DMS153 treated with DMSO at 0.1 percent for 48 hours (cell line): ENCODE results near the gene HMOX2.

ENCODE experiments used
- DNase-seq: peaks from one replicate; lab custom pipeline; 2025; ENCODE audit not compliant: unreplicated experiment; lab: John Stamatoyannopoulos, UW

HMOX2 gene

DNA sequence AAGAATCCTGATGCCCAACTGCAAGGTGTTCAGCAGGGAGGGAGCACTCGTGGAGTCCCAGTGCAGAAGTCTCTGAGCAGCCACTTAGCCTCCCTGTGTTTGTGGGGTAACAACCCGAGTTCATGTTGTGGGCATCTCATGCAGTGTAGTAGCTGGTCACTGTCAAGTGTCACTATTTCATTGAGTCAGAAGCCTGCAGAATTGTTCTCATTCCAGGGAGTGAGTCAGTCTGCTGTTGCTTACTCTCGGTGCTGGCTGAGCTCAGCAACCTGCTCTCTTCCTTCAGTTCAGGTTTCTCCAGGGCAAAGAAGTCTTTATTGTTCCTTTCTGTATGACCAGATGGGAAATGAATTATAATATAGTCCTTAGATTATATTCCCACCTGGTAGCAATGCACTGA lies 24.1 kb downstream of the HMOX2 start:
- no peak for DNase-seq

DNA sequence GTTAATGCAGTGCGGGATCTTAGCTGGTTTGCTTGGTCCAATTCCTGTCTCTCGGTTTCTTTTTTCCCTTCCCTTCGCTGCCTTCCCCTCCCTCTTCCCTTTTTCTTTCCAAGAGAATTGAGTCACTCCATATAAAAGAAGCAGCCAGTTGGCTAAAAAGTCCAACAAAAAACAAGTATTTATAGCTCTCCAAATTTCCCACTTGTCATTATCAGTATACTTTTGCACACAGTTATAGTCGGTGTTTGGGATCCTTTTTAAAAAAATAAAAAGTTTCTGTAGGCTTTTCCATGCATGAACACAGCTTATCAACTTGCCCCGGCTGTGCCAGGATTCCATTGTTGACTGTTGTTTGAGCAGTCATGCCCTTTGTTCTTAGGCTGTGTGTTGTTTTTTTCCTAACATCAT lies 24.9 kb downstream of the HMOX2 start:
- DNase-seq, result no peak

DNA sequence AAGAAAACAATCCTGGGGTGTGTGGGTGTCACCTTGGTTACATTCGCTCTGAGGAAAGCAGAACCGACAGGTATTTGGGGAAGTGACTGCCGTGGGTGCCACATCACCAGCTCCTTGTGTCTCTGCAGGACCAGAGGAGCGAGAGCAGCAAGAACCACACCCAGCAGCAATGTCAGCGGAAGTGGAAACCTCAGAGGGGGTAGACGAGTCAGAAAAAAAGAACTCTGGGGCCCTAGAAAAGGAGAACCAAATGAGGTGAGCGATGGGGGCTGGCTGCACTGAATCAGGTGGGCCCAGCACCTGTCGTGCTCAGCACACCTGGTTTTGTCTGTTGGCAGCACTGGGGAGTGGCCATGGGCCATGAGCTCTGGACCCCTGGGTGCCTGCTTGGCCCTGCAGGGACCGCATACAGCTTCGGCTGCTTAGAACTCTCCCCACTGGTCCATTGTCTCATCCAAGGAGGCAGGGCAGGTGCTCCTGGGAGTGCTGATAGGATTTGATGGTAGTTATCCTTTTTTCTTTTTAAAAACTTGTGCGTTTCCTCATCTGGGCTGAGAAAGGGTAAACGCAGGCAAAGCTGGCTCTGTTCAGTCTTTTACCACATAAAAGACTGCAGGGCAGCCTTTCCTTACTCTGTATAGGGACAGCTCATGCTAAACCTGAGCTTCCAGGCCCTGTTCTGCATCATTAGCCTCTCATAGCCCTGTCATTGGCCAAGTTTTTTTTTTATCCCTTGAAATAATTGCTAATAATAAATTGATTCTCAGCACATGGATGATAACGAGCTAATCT lies 29.4 kb downstream of the HMOX2 start:
- no peak for DNase-seq

DNA sequence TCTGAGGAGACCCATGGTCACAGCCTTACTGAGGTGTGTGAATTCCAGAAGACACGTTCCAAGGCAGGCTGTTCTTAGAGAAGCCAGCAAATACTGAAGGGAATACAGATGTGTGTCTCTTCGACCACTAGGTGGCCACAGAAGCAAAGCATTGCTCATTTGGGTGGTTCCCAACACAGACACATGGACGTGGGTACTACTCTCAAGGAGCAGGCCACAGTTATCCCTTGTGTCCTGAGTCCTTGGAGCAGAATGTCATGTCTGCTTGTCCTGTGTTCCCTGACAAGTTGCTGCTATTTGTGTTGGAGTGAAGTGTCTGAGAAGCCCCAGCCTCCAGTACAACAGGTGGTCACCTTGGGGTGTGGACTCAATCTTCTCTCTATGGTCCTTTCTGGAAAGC lies 30.3 kb downstream of the HMOX2 start:
- DNase-seq, result peak; percentile 42

DNA sequence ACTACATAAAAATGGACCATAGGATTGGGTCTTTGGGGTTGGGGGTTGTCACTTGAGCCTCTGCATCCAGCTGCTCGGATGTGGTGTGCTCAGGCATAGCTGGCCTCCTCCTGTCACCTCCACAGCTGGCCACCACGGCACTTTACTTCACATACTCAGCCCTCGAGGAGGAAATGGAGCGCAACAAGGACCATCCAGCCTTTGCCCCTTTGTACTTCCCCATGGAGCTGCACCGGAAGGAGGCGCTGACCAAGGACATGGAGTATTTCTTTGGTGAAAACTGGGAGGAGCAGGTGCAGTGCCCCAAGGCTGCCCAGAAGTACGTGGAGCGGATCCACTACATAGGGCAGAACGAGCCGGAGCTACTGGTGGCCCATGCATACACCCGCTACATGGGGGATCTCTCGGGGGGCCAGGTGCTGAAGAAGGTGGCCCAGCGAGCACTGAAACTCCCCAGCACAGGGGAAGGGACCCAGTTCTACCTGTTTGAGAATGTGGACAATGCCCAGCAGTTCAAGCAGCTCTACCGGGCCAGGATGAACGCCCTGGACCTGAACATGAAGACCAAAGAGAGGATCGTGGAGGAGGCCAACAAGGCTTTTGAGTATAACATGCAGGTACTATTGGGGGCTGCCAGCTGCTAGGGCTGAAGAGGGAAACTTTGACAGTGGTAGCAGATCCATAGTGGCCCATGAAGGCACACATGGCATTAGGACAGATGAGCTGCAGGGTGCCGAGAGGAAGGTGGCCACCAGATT lies 31.6 kb downstream of the HMOX2 start:
- no peak for DNase-seq

DNA sequence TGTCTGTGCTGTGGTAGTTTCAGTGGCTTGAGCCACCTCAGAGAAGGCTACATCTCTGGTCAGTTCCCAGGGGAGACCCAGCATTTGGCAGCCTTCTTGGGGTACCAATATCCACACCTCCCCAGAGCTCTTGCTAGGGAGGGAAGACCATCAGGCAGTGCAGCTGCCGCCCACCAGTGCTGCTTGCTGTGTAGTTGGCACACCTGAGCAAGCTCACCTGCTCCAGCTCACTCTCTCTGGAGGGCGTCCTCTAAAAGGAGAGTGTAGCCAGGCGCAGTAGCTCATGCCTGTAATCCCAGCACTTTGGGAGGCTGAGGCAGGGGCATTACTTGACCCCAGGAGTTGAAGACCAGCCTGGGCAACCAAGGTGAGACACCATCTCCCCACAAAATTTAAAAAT lies 32.6 kb downstream of the HMOX2 start:
- no peak for DNase-seq

DNA sequence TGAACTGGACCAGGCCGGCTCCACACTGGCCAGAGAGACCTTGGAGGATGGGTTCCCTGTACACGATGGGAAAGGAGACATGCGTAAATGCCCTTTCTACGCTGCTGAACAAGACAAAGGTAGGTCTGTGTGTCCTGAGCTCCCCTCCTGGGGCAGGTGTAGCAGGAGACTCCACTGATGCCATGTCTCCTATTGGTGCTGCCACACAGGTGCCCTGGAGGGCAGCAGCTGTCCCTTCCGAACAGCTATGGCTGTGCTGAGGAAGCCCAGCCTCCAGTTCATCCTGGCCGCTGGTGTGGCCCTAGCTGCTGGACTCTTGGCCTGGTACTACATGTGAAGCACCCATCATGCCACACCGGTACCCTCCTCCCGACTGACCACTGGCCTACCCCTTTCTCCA lies 33.2 kb downstream of the HMOX2 start:
- DNase-seq, result no peak

DNA sequence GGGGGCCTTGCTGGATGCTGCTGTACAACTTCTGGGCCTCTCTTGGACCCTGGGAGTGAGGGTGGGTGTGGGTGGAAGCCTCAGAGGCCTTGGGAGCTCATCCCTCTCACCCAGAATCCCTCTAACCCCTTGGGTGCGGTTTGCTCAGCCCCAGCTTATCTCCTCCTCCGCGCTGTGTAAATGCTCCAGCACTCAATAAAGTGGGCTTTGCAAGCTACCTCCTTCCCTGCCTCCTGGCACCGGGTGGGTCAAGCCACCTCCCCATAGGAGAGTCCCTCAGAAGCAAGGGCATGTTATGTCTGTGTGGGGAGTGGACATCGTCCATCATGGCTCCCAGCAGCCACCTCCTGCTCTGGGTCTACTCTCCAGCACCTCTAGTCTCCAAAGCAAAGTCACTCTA lies 33.9 kb downstream of the HMOX2 start:
- no peak for DNase-seq

DNA sequence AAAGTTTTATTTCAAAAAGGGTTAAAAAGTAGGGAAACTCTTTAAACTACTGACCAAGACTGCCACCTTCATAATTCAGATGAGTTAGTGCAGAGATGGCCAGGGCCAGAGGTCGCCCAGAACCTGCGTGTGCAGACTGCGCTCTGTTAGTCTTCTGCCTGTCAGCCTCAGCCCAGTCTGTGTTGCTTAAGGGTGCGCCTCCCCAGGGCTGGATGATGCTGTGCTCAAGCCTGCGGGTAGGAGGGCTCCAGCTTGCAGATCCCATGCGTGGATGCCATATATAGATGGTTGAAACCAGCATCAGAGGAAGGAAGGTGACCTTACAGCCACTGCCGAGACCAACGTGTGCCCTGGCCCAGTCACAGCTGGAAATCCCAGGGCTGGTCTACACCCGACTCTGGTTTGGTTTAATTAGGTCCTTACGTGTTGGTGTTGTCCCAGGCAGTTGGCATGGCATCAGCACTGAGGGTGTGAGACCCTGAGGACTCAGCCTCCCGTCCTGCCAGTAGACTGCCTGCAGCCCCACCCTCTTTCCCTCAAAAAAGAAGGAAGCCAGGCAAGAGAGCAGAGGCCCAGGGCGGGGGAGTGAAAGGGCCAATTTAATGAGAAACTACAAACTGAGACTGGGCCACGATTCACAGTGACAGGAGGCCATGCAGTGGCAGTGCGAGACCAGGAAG lies 34.7 kb downstream of the HMOX2 start:
- no peak for DNase-seq

DNA sequence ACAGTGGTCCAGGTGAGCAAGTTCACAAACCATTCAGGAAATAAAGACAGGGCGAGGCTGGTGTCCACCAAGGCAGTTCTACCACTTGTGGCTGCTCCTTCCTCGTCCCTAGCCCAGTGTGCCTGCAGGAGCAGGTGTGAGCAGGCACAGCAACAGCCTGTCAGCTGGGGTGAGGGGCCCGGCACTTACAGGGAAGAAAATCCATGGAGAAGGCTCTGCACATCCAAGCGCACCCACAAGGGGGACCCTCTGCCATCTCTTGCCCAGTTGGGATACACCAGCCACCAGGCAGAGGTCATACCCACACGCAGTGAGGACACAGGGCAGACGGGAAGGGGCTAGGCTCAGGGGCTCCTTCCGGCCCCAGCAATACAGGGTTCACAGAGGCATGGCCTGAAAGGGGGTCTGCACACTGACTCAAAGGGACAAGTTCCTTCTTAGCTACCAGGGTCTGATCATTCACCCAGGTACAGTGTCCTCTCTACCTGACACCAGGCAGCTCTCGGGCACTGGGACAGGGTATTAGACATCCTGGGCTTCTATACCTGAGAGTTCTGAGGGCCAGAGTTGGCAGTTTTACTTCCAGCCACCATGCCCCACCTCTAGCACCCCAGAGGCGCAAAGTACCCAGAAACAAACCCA lies 35.4 kb downstream of the HMOX2 start:
- DNase-seq, result peak; percentile 0

DNA sequence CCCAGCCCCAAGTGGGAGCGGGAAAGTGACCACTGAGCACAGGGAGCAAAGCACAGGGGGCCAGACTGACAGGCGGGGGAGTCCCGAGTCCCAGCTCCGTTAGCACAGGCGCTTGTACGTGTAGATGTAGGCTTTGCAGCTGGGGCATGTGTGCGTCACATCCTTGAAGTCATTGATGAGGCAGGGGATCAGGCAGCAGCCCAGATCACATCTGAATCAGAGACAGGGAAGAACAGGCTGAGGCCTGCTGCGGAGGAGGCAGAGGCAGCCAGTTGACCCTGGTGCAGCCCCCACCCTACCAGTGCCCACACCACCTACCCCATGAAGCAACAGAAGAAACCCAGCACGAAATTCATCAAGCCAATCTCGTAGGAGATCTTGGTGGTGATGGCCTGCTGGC lies 36.3 kb downstream of the HMOX2 start:
- DNase-seq, result no peak

DNA sequence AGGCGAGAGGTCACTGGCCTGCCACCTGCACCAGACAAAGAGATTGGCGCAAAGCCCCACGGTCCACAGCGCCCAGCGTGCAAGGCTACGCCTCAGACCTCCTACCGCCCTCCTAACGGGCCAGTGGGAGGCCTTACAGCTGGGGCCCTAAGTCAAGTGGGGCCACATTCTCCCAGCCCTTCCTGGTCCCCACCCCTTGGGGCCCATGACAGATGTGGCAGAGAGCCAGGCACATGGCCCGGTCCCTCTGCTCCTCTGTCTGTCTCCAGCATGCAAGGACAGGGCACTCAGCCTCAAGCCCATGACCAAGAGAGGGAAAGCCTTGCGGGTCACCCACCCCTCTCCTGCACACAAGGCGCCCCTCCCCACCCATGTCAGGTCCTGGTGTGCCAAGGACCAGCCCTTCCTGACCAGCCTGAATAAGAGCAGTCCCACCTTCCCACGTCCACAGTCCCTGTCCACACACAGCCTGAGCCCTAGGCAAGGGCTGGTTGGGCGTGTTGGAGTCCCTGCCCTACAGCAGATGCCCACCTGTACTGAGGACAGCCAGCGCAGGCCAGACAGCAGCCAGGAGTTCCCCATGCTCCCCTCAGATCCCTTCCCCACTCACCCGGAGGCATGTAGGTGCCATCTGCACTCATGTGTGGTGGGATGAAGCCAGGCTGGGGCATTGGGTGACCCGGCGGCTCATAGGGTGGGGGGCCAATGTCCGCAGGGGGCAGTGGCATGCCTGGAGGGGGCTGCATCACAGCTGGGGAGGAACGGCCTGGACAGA lies 37.1 kb downstream of the HMOX2 start:
- no peak for DNase-seq

DNA sequence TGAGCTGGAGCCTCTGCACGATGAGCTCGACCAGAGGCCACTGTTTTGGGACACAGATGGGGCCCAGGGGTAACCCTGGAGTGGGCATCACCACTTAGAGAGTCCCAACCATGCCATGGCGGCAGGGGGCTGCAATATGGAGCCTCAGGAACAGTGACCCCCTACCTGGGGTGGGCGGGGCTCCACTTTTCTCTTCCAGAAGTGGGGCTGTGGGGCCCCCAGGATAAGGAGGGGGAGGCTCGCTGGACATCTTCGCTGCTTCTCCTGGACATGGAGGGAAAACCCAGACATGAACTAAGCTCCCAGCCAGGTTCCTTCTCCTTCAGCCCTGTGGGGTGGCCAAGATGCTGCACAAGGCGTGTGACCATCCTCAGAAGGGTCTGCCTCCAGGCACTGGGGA lies 37.7 kb downstream of the HMOX2 start:
- DNase-seq, result no peak

DNA sequence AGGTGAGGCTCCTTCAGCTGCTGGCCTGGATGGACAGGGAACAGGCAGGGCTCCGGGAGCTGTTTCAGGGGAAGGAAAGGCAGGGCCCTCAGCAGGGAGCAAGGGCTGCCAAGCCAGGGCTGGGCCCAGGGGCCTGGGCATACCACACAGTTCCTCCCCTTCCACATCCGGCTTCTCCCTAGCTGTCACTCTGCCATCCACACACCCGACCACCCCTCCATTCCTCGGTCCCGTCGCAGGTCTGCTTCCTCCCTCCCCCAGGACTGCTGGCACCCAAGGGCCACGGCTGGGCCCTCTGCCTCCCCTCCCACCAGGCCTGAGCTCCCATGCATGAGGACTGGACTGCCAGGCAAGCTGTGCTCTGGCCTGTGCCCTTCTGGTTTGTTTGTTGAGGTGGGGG lies 38.4 kb downstream of the HMOX2 start:
- DNase-seq, result no peak

DNA sequence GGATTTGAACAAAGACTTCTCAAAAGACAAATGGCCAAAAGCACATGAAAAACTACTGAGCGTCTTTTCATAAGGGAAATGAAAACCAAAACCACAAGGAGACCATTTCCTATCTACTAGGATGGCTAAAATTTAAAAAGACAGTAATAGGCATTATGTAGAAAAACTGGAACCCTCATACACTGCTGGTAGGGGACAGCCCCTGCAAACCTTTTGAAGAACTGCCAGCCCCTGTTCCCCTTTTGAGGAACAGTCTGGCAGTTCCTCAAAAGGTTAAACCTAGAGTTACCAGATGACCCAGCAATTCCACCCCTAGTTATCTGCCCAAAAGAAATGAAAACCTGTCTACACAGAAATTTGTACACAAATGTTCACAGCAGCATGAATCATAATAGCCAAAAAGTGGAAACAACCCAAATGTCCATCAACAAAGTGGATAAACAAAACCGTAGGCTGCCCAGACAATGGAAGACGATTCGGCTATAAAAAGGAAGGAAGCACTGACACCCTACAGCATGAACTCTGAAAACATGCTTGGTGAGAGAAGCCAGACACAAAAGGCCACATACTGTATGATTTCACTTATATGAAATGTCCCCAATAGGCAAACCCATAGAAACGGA lies 39.5 kb downstream of the HMOX2 start:
- DNase-seq, result no peak

DNA sequence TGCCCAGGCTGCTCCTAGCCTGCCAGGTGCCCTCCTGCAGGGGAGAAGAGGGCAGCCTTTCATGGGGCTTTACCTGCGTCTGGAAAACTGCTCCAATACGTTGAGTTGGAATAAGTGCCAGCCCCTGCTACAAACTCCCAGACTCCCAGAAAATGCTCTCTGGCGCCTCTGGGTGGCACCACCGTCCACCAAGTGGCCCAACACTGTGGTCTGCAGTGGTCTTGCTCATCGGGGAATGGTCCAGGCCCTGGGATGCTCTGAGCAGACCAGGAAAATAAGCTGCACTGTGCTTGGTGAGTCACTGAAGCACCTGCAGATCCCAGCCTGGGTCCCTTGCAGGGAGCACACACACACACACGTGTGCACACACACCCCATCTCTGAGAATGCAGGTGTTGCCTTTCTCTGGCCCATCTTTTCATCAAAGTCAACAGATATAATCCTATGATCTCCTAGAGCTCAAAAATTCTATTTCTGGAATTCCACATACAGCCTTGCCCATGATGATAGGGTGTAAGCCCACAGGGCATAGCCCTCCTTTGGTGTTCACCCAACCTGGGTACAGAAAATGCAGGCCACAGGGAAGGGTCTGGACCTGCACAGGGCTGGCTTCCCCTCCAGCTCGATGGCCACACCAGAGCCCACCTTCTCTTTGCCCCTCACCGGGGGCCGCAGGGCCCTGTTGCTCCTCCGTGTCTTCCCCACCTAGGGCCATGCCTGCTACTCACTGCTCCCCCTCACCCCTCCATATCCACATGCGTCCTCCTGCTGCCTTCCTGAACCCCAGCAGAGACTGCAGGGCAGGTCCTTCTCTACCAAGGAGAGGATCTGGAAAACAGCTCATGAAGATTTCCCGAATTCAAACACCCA lies 41.8 kb downstream of the HMOX2 start:
- no peak for DNase-seq

DNA sequence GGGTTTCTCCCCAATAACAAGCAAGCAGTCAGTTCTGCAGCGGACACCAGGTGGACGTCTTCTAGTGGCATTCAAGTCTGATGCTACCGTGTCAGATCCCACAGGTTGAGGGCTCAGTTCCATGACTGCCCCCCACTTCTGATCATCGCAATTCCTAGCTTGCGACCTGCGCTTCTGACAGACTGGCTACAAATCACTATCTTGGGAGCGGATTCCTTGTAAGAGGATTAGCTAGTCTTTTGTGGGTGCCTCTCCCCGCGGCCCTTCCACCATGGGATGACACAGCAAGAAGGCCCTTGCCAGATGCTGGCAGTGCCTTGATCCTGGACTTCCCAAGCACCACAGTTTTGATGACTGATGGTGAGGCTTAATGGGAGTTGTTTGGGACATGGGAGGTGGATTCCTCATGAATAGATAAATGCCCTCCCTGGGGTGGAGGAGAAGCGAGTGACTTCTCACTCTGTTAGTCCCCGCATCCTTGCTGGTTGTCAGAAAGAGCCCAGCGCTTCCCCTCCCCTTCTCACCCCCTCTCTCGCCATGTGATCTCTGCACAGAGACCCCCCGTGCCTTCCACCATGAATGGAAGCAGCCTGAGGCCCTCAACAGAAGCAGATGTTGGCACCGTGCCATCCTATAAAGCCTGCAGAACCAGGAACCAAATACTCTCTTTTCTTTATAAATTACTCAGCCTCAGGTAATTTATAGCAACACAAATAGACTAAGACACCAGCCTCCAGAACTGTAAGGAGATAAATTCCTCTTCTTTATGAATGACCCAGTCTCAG lies 43.3 kb downstream of the HMOX2 start:
- no peak for DNase-seq

DNA sequence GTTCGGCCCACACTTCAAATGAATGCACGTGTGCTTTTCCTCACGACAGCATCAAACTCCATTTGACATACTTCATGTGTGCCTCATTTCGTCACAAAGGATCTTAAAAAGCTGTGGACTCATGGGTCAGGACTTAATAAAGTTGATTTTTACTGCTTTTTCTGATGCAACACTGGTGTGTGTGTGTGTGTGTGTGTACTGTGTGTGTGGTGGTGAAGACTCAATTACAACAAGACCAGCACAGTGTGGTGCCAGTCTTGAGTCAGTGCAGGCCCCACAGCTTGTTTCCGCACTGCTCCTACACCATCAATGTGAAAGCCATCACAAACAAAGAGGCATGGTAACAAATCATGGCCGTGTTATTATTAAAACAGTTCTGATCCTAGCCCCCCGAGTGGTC lies 44.7 kb downstream of the HMOX2 start:
- no peak for DNase-seq
